Sigmoid colon (tissue), 3 donors: ENCODE measurements around the gene UBA6.

ENCODE experiments used
- CTCF ChIP-seq, 4 experiments: fragments of 450-650 bp in 3 of 4; fragments of 200-600 bp in 1 of 4; IDR thresholded peaks; one replicate each; pipeline ENCODE4 v1.5.1; 2016 to 2019; ENCODE audit warnings: antibody characterized with exemption in 4 of 4, mild to moderate bottlenecking in 3 of 4, moderate library complexity in 2 of 4
- POLR2A ChIP-seq, 2 donors: fragments of 450-650 bp; IDR thresholded peaks; one replicate each; pipeline ENCODE4 v1.6.1; 2016; ENCODE audit warnings: antibody characterized with exemption in 2 of 2, mild to moderate bottlenecking in 2 of 2, moderate library complexity in 2 of 2

DNA sequence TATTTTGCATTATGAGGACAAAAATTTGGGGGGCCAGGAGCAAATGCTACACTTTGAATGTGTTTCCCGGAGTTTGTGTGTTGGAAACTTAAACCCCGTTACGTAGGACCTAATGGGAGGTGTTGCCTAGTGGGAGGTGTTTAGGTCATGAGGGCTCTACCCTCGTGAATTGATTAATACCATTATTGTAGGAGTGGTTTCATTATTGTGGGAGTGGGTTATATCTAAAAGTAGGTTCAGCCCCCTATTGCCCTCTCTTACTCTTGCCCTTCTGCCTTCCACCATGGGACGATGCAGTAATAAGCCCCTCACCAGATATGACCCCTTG is 15.5 kb downstream of the UBA6 start:
- TF ChIP-seq CTCF (IDR thresholded peaks at IDR 0.05) (no peak), POLR2A (IDR thresholded peaks at IDR 0.05) (no peak)
